GM19324 (cell line): ENCODE measurements around the gene DYNC1I1.

Source experiments
- ATAC-seq: cut with Tn5 transposase; IDR thresholded peaks from one replicate; pipeline ENCODE4 v1.9.1; 2021; ENCODE audit warnings: mild to moderate bottlenecking, moderate library complexity; ENCODE audit not compliant: unreplicated experiment, low FRiP score

Gene DYNC1I1

DNA sequence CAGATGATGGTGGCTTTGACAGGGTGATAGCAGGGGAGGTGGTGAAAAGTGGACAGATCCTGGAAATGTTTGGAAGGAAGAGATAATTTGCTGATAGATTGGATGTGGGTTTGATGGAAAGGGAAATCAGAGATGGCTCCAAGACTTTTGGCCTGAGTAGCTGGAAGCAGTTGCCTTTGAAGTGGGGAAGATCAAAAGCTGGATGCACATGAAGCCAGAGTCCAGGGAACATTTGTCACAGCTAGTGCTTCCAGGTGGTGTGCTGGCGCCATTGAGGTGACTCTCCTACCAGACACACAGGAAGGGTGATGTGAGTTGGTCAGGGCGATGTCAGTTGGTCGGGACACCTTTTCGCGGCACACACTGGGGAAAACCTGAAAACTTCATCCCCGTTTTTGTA lies 15.9 kb downstream of the DYNC1I1 start:
- ATAC-seq, result no peak

DNA sequence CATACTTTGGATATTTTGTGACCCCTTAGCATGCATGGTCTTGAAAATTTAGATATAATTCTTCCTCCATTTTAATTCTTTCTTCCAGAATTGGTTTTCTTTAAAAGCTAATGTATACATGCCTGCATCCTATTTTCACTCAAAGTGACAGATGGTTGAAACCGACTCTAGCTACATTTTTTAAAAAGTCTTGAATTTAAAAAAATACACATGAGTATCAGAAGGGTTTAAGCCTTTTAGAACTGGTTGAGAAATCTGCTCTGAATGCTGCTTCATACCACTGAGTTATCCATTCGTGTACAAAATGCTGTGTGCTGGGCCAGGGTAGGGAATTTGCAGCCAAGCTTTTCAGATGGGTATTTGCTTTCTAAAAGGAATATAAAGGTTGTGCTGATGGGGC lies 16.5 kb downstream of the DYNC1I1 start:
- no peak for ATAC-seq

GRCh38 chr7:95793658-95794057 lies 21.3 kb downstream of the DYNC1I1 start:
- ATAC-seq, result no peak

DNA sequence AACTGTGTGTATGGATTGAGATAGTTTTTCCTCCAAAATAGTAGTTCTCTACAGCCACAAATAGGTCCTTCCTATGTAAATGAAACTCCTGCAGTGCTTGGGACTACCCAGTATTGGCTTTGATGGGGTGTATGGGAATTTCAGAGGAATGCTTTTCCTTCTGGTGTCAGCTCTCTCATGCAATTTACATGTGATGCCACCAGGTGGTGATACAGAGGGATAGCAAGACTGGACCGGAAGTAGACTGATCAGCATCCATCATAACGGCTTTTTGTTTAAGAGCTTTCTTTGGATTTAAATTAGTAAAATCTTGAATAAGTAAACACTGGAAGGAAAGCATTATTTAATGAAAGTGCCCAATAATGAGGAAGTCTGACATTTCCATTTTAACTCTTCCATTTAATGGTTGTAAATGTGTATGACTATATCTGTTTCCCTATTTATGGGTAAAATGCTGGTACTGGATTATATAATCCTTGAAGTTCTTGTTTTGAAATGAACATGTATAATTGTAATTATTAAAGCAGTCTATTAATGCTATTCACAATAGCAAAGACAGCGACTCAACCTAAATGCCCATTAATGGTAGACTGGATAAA lies 22.7 kb downstream of the DYNC1I1 start:
- ATAC-seq, result no peak

GRCh38 chr7:95796617-95797016 lies 24.3 kb downstream of the DYNC1I1 start:
- ATAC-seq, result no peak

DNA sequence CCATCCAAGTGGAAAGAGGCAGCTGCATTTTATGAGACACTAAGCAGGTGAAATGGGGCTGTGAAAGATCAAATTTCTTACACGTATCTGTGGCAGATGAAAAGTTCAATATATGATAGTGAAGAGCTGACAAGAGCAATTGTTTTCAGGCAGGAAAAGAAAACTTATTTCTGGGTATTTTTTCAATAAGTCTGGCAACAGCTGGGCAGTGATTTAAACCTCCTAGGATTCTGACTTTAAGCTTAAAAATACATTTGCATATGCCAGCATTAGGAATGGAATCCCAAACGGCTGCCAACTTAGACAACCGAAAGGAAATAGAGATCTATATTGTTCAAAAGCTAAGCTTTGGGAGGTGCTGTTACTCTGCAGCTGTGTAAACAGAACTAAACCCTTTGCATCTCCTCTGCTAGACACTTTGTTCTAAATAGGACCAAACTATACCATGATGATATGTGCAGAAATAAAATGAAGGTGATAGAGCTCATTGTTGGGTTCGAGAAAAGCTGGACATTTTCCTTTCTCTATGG lies 26.1 kb downstream of the DYNC1I1 start:
- ATAC-seq, result no peak

DNA sequence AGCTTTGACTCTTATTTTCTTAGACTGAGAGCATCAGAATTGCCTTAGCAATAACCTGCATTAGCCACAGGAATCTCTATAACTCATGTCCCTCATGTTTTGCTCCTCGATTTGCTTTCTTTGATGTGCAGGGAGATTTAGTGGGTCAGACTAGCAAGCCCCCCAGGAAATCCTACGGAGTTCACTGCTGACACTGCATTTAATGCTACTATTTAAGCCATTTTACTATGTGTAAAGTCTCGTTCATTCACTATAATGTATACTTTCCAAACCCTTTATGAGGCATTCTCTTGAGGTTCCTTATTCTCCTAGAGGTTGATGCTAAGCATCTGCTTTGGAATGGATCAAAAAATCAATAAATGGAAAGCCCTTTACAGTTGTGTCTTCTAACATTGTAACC lies 28.4 kb downstream of the DYNC1I1 start:
- no peak for ATAC-seq

DNA sequence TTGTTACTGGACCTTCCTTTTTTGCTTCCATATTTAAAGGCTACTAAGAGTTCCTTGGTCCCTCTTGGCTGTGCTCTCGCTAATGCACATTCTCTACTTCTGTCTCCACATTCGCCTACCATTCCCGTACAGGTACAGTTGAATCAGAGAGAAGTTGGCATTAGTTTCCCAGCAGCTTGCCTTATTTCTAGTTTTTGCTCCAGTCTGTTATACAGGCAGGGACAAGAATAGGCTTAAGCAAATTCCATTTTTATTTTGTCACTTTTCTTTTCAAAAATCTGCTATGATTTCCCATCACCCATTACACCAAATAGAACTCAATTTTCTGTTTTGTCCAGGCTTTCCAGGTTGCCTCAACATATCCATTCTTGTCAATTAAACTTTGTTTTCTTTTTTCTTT lies 29.9 kb downstream of the DYNC1I1 start:
- no peak for ATAC-seq

DNA sequence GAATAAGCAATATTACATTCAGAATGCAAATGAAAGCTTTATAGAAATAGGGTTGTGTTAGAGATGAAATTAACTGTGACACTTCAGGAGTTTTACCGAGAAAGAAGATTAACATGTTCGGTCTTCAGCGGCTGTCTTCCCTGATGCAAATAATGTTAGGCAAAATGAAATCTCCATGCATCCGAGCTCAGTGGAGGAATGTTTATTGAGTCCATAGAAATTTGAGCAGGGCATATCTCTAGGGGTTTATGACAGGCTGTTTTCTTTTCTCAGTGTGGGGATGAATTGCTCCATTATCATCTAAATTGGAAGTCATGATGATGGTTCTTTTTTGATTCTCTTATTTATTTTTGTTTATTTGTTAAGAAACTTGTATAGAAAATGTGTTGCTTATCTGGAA lies 31.7 kb downstream of the DYNC1I1 start:
- ATAC-seq, result no peak

- ATAC-seq, result no peak
Measured at GRCh38 chr7:95805909-95806308, 33.6 kb downstream of the DYNC1I1 start.

DNA sequence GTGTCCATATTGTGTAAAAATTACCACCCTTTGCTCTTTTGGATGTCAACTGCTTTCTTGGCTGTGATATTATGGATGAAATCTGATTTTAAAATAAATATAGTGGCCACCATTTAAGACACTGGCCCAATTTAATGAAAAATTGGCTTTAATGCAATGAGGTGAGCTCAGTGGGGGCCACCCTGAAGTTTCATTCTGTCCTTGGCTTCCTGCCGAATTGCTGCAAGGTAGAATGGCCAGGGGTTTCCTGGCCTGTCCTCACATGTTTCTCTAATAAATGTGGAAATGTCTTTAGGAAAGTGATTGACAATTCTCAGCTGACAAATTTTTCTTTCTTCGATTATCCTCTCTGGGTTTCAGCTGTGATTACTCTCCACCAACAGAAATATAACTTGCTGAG lies 36.0 kb downstream of the DYNC1I1 start:
- no peak for ATAC-seq

DNA sequence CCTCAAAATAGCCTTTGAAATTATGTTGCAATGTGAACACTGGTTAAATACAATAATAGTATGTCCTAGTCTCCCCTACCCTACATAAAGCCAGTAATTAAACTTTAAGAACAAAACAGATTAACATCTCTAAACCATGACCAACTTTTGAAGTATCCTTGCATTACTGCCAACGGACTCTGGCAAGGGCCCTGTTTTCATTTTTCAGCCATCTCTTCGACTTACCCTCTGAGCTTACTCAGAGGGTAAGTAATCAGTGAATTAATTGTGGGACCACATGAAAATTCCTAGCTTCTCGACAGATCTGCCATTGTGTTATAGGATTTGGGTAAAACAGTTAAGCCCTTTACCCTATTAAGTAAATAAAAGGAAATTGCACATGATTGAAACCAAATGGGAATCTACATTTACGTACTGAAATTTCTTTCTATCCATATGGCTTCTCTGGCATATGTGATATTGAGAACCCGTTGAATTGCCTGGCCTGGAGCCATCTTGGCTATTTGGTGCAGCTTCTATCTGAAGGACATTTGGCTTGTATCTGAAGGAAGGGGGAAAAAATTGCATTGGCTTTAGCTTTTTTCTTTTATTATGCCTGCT lies 39.6 kb downstream of the DYNC1I1 start:
- no peak for ATAC-seq

DNA sequence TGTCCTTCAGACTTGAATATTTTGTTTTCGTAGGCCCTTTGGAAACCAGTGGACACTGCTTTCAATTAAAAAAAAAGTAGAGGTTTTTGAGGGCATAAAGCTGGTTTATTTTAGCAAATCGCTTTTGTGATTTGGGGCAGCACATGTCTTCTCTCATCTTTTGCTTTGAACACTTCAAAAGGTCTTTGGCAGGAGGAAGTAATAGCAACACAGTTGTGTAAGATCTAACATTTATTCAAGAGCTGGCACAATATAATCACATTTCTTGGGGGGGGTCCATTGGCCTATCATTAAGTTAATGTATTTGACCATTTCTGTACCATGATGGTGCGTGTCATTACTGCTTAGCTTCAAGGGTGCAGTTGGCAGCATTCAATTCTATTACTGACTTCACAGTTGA lies 42.4 kb downstream of the DYNC1I1 start:
- no peak for ATAC-seq

GRCh38 chr7:95817866-95818640 lies 45.7 kb downstream of the DYNC1I1 start:
- ATAC-seq, result no peak

DNA sequence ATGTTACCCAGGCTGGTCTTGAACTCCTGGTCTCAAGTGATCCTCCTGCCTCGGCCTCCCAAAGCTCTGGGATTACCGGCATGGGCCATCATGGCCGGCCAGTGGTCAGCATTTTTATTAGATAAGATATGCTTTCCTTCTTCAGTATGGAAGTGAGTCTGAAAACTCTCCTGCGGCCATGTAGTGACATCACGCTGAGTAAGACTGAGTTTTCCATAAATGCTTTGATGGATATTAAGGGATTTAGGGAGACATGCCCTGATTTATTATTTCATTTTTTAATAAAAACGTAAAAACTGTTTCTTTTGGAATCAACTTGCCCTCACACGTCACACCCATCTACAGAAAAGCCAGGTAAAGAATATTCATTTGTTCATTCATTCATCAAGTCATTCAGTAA lies 48.4 kb downstream of the DYNC1I1 start:
- no peak for ATAC-seq

GRCh38 chr7:95822717-95823116 lies 50.4 kb downstream of the DYNC1I1 start:
- no peak for ATAC-seq

- no peak for ATAC-seq
Measured at GRCh38 chr7:95824616-95825015, 52.3 kb downstream of the DYNC1I1 start.

DNA sequence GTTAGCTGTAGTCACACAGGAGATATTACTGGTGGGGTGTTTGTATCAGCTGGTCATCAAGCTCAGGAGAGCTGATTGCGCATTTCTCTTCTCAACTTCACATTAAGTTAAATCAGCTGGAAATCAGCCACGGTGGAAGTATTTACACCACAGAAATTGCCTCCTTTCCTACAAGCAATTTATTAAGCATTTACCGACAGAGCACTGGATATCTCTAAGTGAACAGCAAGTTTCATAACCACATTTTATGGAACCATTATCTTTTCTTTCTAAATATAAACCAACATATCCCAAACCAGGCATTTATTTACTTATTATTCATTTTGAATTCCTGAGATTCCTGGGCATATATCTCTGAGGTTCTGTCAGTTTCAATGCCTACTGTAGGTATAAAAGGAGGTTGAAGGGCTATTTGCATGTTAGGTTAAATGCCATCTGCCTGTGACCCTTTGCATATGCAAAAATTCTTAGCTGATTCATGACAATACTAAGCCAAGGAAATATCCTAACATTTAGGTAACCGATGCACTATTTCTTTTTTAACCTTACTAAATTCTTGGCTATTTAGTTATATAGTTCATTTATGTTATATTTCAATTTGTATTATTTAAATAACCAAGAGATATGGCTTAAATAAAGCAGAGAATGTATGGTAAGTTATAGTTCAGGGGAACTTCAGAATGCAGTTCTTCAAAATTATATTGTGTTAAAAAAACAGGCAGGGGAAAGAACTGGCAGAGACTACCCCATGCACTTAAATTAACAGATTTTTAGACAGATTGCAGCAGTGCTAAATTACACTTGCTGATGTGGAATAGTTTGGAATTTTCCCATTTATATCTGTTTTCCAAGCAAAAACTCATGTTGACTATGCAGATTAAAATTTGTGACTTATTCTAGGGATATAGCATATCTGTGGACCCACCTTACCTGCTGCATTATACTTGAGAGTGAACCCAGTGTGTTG lies 56.8 kb downstream of the DYNC1I1 start:
- ATAC-seq, result no peak

- ATAC-seq, result peak; percentile 92
Measured at GRCh38 chr7:95840953-95841950, 68.9 kb downstream of the DYNC1I1 start.
